Activated CD8-positive, alpha-beta T cell treated with anti-CD3 and anti-CD28 coated beads for 36 hours (primary cell): Measurements from ENCODE around the gene IKBKE. TPM values are rescaled to one million over a fixed set of nuclear protein-coding genes. Genes with fewer than 3 reads are reported as not detected.

Experiments
- ATAC-seq: fragments of 200-7000 bp; cut with Tn5 transposase; one replicate; pipeline ENCODE4 v1.10.0; 2021; ENCODE audit warnings: mild to moderate bottlenecking, moderate library complexity
- CTCF ChIA-PET: fragments of 350-600 bp; sonication (Branson Sonifier 250); formaldehyde crosslinking; loops from one replicate; lab custom pipeline; 2021; ENCODE audit warnings: antibody characterized with exemption; lab: Charles Lee
- POLR2A ChIA-PET: fragments of 350-600 bp; sonication (Branson Sonifier 250); formaldehyde crosslinking; loops from one replicate; lab custom pipeline; 2021; ENCODE audit warnings: antibody characterized with exemption; lab: Charles Lee
- DNase-seq: peaks from one replicate; pipeline ENCODE4 v3.0.0-alpha.2; 2020
- H3K27ac Mint-ChIP-seq: one replicate; pipeline ENCODE4 v1.8.0; 2021; ENCODE audit warnings: mild to moderate bottlenecking, mixed read lengths
- H3K27me3 Mint-ChIP-seq: one replicate; pipeline ENCODE4 v1.8.0; 2021; ENCODE audit warnings: mixed read lengths
- H3K36me3 Mint-ChIP-seq: one replicate; pipeline ENCODE4 v1.8.0; 2021; ENCODE audit warnings: low read depth, mixed read lengths
- H3K4me1 Mint-ChIP-seq: one replicate; pipeline ENCODE4 v1.8.0; 2021; ENCODE audit warnings: low read depth, mixed read lengths
- H3K4me3 Mint-ChIP-seq: one replicate; pipeline ENCODE4 v1.8.0; 2021; ENCODE audit warnings: mild to moderate bottlenecking, moderate library complexity, mixed read lengths
- H3K9me3 Mint-ChIP-seq: one replicate; pipeline ENCODE4 v1.8.0; 2021; ENCODE audit warnings: mixed read lengths
- intact Hi-C: fragments of 100-400 bp; cut with micrococcal nuclease; formaldehyde crosslinking; loops from one replicate; pipeline ENCODE4 v1.10.0; 2022
- total RNA-seq, 2 experiments: library from RNA; stranded (reverse); gene quantifications; one replicate each; pipeline ENCODE4 v1.2.3, GENCODE V29; 2021
- TF ChIP-seq, protein P1 (sequence below): fragments of 200-600 bp; IDR thresholded peaks from one replicate; pipeline ENCODE4 v1.8.0; 2022; ENCODE audit warnings: antibody characterized with exemption, mild to moderate bottlenecking

Gene IKBKE
- total RNA-seq, 2 experiments from 2014 or later, result 14.3 to 14.9 TPM

GRCh38 chr1:206518206-206518605, 47.9 kb downstream of the IKBKE start:
- peaks cover 6% of the 10 kb centered on the region for H3K4me1 Mint-ChIP-seq
- TF ChIP-seq, protein P1, sequence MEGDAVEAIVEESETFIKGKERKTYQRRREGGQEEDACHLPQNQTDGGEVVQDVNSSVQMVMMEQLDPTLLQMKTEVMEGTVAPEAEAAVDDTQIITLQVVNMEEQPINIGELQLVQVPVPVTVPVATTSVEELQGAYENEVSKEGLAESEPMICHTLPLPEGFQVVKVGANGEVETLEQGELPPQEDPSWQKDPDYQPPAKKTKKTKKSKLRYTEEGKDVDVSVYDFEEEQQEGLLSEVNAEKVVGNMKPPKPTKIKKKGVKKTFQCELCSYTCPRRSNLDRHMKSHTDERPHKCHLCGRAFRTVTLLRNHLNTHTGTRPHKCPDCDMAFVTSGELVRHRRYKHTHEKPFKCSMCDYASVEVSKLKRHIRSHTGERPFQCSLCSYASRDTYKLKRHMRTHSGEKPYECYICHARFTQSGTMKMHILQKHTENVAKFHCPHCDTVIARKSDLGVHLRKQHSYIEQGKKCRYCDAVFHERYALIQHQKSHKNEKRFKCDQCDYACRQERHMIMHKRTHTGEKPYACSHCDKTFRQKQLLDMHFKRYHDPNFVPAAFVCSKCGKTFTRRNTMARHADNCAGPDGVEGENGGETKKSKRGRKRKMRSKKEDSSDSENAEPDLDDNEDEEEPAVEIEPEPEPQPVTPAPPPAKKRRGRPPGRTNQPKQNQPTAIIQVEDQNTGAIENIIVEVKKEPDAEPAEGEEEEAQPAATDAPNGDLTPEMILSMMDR, result no peak
- no peak overlapping the region for H3K4me3 Mint-ChIP-seq
- no peaks in the 10 kb centered on the region for H3K36me3 Mint-ChIP-seq
- ATAC-seq, result no peak
- ChIA-PET POLR2A (interaction anchor here (1.0 to 1.6 kb wide), 2 partner anchors 24 to 74 kb away, joined by 3 read pairs; no protein-coding TSS in a partner anchor), CTCF (interaction anchor here (1.0 to 3.9 kb wide), 5 partner anchors 11 to 65 kb away, joined by 4 to 11 read pairs (median 6); no protein-coding TSS in a partner anchor)
- no peak for DNase-seq
- H3K27ac Mint-ChIP-seq, result no peak overlapping the region
- no peaks in the 10 kb centered on the region for H3K27me3 Mint-ChIP-seq
- no peaks in the 10 kb centered on the region for H3K9me3 Mint-ChIP-seq
- intact Hi-C loops, result no loop called here

DNA sequence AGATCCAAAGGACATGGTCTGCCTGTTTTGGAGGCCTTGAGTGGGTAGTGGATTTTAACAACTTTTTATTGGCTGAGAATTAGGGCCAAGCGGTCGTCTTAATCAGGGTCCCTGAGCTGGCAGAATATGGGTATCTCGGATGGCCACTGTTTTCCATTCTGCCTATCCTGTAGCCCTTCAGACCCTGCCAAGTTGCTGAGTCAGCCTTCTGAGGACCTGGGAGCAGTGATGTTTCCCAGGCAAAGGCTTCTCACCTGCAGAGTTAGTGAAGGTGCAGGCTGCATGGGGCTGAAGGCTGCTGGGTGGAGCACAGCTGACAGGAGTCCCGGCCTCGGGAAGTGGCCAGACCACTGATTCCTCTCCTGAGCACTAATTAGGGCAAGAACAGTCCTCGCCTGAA, 48.5 kb downstream of the IKBKE start:
- Mint-ChIP-seq H3K4me3 (no peak overlapping the region), H3K27ac (no peak overlapping the region), H3K4me1 (peaks cover 6% of the 10 kb centered on the region), H3K9me3 (no peaks in the 10 kb centered on the region), H3K36me3 (no peaks in the 10 kb centered on the region), H3K27me3 (no peaks in the 10 kb centered on the region)
- TF ChIP-seq, protein P1, result no peak
- CTCF ChIA-PET, result interaction anchor here (2.7 kb wide), 1 partner anchor 65 kb away, joined by 10 read pairs; no protein-coding TSS in a partner anchor
- POLR2A ChIA-PET, result interaction anchor here (1.6 kb wide), 1 partner anchor 74 kb away, joined by 3 read pairs; no protein-coding TSS in a partner anchor
- ATAC-seq (no peak), DNase-seq (no peak)
- intact Hi-C loops, result no loop called here

GRCh38 chr1:206521127-206521526, 50.9 kb downstream of the IKBKE start:
- ChIA-PET CTCF (interaction anchor here (0.7 to 2.6 kb wide), 2 partner anchors 30 to 42 kb away, joined by 4 to 9 read pairs; no protein-coding TSS in a partner anchor), POLR2A (no interaction called here)
- TF ChIP-seq, protein P1, result no peak
- Mint-ChIP-seq H3K4me1 (peaks cover 7% of the 10 kb centered on the region), H3K9me3 (no peaks in the 10 kb centered on the region), H3K36me3 (no peaks in the 10 kb centered on the region), H3K27me3 (no peaks in the 10 kb centered on the region), H3K27ac (no peak overlapping the region), H3K4me3 (no peak overlapping the region)
- ATAC-seq (no peak), DNase-seq (no peak)
- intact Hi-C loops, result no loop called here

DNA sequence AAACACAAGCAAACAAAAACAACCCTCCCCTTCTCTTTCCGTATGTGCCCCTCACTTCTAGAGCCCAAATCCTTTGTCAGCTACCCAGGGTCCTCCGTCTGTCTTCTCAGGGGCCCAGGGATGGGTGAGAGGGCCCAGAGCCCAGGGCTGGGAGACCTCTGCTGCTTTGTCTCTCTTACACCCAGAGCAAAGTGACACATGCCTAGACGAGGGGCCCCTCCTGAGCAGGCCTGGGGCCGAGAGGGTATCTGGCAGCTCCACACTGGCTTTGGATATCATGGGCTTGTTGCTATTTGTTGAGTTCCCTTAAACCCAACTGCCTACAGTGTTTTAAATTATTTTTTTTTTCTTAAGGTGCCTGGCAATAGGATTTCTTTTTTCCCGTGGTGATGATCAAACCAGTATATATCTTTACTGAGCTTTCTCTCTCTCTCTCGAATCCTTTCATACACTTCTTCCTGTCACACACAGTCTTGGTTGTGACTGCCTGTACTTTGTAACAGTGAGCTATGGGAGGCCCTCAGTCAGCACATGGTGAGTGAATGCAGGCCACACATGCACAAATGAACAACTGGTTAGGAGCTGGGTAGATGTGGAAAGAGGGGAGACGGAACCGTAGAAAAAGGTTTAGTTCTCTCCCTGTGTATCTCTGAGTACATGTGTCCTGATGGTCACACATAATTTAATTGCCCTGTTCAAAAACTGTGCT, 51.6 kb downstream of the IKBKE start:
- DNase-seq (no peak), ATAC-seq (no peak)
- Mint-ChIP-seq H3K27me3 (no peaks in the 10 kb centered on the region), H3K36me3 (no peaks in the 10 kb centered on the region), H3K4me1 (peaks cover 5% of the 10 kb centered on the region), H3K9me3 (no peaks in the 10 kb centered on the region), H3K27ac (no peak overlapping the region), H3K4me3 (no peak overlapping the region)
- intact Hi-C loops, result no loop called here
- ChIA-PET CTCF (interaction anchor here (1.1 to 2.6 kb wide), 5 partner anchors 14 to 62 kb away, joined by 3 to 13 read pairs (median 5); partner anchors contain the start of gene RASSF5), POLR2A (interaction anchor here (0.8 to 1.0 kb wide), 2 partner anchors 14 to 21 kb away, joined by 3 read pairs; no protein-coding TSS in a partner anchor)
- TF ChIP-seq, protein P1, result no peak
